Measurements from ENCODE around the gene FCSK. TPM values are rescaled to one million over a fixed set of nuclear protein-coding genes. Genes with fewer than 3 reads are reported as not detected.

Gene FCSK
- total and polyA plus RNA-seq, 2 of the 8 experiments (the other 6 are each of a cell fraction or from before 2014, with no cell fraction given): 4.6 to 5.1 TPM

GRCh38 chr16:70478912-70479341 is 24.5 kb downstream of the FCSK start:
- Histone ChIP-seq H3K79me1 (ENCODE audit: low read depth, low read length) (no peaks in the 10 kb centered on the region), H2AK5ac (ENCODE audit: low read depth, low read length) (no peak overlapping the region), H2BK5ac (ENCODE audit: low read depth, low read length) (peak overlapping the region; percentile 56), H3K9me3 (ENCODE audit: insufficient read depth in 2 of 2, low read depth in 1 of 2, low read length in 1 of 2) (no peaks in the 10 kb centered on the region), H2BK12ac (ENCODE audit: low read depth, low read length) (no peak overlapping the region), H3K9ac (replicated peaks in 1 of 4; ENCODE audit: extremely low read depth in 1 of 4, low read depth in 3 of 4, low read length in 3 of 4) (no peak overlapping the region), H2AFZ (ENCODE audit: low read length) (no peak overlapping the region), H2BK15ac (ENCODE audit: low read length) (no peak overlapping the region), H2BK20ac (ENCODE audit: low read length) (no peak overlapping the region), H3K79me2 (ENCODE audit: control insufficient read depth in 1 of 2, insufficient read depth in 2 of 2, low read length in 2 of 2) (no peaks in the 10 kb centered on the region), H4K91ac (replicated peaks; ENCODE audit: insufficient read length, low read length) (no peak overlapping the region), H3K4me3 (ENCODE audit: extremely low read depth in 1 of 4, insufficient read depth in 2 of 4, low read depth in 3 of 4, low read length in 4 of 4) (no peak overlapping the region), H4K20me1 (replicated peaks in 1 of 2; ENCODE audit: control insufficient read depth in 1 of 2, insufficient read depth in 2 of 2, low read length in 2 of 2) (peaks cover 0 to 2% of the 10 kb centered on the region in 2 experiments), H3K27ac (ENCODE audit: low read depth, low read length) (0 out of 2 replicates have a peak overlapping the region, but pooled peaks have one; percentile 2), H3K4me2 (ENCODE audit: insufficient read depth in 1 of 2, low read depth in 2 of 2, low read length in 2 of 2) (no peak overlapping the region), H3K18ac (ENCODE audit: extremely low read depth, low read length) (no peak overlapping the region), H4K5ac (ENCODE audit: insufficient read length, low read depth, low read length) (no peak overlapping the region), H3K4me1 (replicated peaks in 1 of 4; ENCODE audit: control insufficient read depth in 3 of 4, insufficient read depth in 4 of 4, low read length in 3 of 4) (peaks cover 0 to 8% (median under 1%) of the 10 kb centered on the region in 4 experiments; a peak in 2 of 7 replicates), H3K36me3 (ENCODE audit: control insufficient read depth in 2 of 4, insufficient read depth in 4 of 4, low read length in 3 of 4) (peaks cover 3 to 28% (median 9%) of the 10 kb centered on the region in 4 experiments; a peak in 5 of 8 replicates), H3K27me3 (replicated peaks in 1 of 4; ENCODE audit: control insufficient read depth in 3 of 4, extremely low read depth in 1 of 4, insufficient read depth in 3 of 4, low read length in 3 of 4) (no peaks in the 10 kb centered on the region), H4K8ac (ENCODE audit: extremely low read depth, insufficient read depth, low read length) (peak overlapping the region; percentile 80; the same call in 1 of the 2 replicates), H3K14ac (ENCODE audit: insufficient read length) (no peak overlapping the region), H3K23me2 (ENCODE audit: low read depth, low read length) (peaks cover 2% of the 10 kb centered on the region; the same call in 1 of the 2 replicates), H2BK120ac (replicated peaks; ENCODE audit: low read depth, low read length) (no peak overlapping the region), H3K23ac (ENCODE audit: insufficient read length) (no peak overlapping the region), H3K4ac (replicated peaks; ENCODE audit: insufficient read length, low read depth, low read length) (no peak overlapping the region), H3K56ac (replicated peaks; ENCODE audit: insufficient read length, low read depth, low read length) (no peak overlapping the region)
- POLR2A ChIA-PET (ENCODE audit: partially characterized antibody): interaction anchor here (0.8 to 1.9 kb wide), 8 partner anchors 8 to 102 kb away, joined by 3 to 6 read pairs (median 4); partner anchors contain the start of gene FCSK
- FAIRE-seq (no peak), DNase-seq (ENCODE audit: low read depth in 1 of 2, low spot score in 2 of 2) (no peak)
- CTCF ChIA-PET (ENCODE audit: partially characterized antibody): interaction anchor here (0.5 to 13.6 kb wide), 9 partner anchors 9 to 175 kb away, joined by 3 to 117 read pairs (median 4); no protein-coding TSS in a partner anchor
- WGBS, 2 experiments (ENCODE audit: extremely low coverage in 1 of 2, insufficient coverage in 1 of 2, insufficient read length in 1 of 2, insufficient replicate concordance in 2 of 2, low coverage in 1 of 2, low lambda C conversion rate in 2 of 2, missing lambda C conversion rate in 1 of 2): 84% methylated on average over 10 of the region's 10 CpGs; no CpG with 5 or more reads in 1 of the 2 experiments
- TF ChIP-seq GTF2F1 (IDR thresholded peaks at IDR 0.05; ENCODE audit: borderline replicate concordance, low read depth, low read length) (no peak), GABPA (IDR thresholded peaks at IDR 0.05; ENCODE audit: borderline replicate concordance, insufficient read depth, low read length) (no peak), SP1 (IDR thresholded peaks at IDR 0.05; ENCODE audit: low read depth, low read length) (no peak), SP2 (IDR thresholded peaks at IDR 0.05; ENCODE audit: low read length) (no peak), NRF1 (IDR thresholded peaks at IDR 0.05; ENCODE audit: low read depth, low read length) (no peak), MAX (IDR thresholded peaks at IDR 0.05) (no peak), RAD21 (IDR thresholded peaks at IDR 0.05 in 1 of 2, conservative IDR thresholded peaks at IDR 0.05 in 1 of 2; ENCODE audit: low read depth in 2 of 2, low read length in 2 of 2) (no peak), SIRT6 (IDR thresholded peaks at IDR 0.05; ENCODE audit: low read length) (no peak), JUN (IDR thresholded peaks at IDR 0.05; ENCODE audit: low read depth, low read length) (no peak), CTBP2 (IDR thresholded peaks at IDR 0.05; ENCODE audit: borderline replicate concordance, insufficient read depth, insufficient read length, low read length) (no peak), KDM4A (IDR thresholded peaks at IDR 0.05; ENCODE audit: low read depth, low read length, severe bottlenecking) (no peak)
- TF ChIP-seq, protein P1, sequence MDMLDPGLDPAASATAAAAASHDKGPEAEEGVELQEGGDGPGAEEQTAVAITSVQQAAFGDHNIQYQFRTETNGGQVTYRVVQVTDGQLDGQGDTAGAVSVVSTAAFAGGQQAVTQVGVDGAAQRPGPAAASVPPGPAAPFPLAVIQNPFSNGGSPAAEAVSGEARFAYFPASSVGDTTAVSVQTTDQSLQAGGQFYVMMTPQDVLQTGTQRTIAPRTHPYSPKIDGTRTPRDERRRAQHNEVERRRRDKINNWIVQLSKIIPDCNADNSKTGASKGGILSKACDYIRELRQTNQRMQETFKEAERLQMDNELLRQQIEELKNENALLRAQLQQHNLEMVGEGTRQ (IDR thresholded peaks at IDR 0.05; ENCODE audit: low read length): no peak
